Stimulated activated CD4-positive, alpha-beta T cell treated with anti-CD3 and anti-CD28 coated beads, Interleukin-2, amount 100 ng/mL, for 48 hours (primary cell): ENCODE data around the gene ZNF526.

Experiments used
- DNase-seq, 2 donors: peaks; one replicate each; pipeline ENCODE4 v3.0.0-alpha.2; 2020

ZNF526 gene, protein sequence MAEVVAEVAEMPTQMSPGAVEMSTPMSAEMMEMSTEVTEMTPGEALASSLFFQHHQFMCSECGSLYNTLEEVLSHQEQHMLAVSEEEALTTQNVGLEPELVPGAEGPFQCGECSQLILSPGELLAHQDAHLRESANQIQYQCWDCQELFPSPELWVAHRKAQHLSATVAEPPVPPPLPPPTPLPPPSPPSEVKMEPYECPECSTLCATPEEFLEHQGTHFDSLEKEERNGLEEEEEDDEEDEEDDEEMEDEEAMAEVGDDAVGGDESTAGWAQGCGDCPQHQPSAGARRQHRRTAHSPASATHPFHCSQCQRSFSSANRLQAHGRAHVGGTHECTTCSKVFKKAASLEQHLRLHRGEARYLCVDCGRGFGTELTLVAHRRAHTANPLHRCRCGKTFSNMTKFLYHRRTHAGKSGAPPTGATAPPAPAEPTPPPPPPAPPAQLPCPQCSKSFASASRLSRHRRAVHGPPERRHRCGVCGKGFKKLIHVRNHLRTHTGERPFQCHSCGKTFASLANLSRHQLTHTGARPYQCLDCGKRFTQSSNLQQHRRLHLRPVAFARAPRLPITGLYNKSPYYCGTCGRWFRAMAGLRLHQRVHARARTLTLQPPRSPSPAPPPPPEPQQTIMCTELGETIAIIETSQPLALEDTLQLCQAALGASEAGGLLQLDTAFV

DNA sequence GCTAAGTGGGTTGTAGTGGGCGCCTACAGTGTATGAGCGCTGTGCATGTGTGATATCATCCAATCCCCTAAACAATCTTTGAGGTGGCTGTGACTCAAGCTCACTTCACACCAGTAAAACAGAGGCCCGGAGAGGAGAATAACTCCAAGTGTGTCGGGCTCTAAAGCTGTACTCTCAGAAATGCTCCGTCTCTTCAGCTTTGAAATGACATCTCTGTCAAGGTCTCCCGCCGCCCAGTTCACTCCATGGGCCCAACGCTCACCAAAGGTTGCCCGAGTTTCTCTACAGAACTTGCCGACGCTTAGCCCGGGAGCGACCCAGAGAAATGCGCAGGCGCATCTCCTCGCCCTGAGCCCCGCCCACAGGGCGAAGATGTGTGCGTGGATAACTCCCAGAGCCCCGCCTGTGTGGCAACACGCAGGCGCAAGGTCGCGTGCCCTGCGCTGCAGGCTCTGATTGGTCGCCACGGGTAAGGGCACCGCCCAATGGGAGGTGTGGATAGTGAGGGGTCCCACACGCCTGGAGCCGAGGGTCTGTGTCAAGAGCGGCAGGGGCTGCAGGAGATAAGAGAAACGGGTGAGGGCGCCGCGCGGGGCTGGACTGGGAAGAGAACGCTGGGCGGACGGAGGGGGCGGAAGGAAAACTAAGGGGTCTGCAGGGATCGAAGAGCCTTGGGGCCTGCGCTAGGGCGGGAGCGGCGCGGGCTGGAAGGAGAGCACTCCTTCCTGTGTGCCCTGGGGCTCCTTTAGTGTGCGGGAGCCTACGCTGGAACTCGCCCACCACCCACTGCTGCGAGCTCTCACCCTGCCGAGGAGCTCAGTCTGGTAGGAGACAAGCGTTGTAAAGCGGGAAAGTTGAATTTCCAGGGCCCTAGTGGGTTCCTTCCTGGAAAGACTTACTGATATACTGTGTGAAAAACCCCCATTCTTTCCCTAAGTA is at the start of gene ZNF526:
Gene ZNF526 (plus strand): TSS at position 501 of the 939 bp plus-strand sequence. CDS start 4,092 bp downstream, outside the sequence.
- DNase-seq: peak; percentile 95

DNA sequence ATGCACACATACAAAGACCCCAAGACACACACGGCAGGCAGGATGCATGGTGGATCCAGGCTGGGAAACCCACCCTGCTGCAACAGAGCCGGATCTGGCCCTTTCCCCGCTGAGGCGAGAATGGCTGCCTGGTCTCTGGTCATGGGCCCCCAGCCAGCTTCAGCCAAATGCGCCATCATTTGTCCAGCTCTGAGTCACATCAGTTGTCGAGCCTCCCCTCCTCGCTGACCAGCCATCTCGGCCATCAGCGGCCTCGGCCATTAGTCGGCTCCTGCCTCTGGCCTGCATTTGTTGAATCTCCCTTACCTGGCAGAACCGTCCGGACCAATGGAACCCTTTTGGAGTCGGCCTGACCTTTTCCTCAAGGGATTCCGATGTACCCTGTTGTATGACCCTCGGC is 49.4 kb upstream of the ZNF526 start:
- no peak for DNase-seq

DNA sequence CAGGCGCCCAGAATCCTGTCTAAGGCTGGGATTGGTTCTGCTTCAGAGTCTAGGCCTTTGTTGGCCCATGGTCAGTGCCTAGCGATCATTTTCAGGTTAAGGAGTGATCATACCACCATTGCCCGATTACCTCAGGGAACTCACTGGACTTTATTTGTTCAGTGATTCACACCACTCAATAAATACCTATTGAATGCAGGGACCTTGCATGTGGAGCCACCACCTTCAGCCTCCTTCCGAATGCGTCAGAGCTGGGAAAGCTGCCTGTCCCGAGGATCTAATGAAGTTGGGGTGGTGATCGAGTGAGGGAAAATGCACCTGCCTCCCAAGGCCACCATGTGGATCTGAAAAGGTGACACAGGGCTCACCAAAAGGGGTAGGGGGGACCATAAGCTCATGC is 47.9 kb upstream of the ZNF526 start:
- no peak for DNase-seq

DNA sequence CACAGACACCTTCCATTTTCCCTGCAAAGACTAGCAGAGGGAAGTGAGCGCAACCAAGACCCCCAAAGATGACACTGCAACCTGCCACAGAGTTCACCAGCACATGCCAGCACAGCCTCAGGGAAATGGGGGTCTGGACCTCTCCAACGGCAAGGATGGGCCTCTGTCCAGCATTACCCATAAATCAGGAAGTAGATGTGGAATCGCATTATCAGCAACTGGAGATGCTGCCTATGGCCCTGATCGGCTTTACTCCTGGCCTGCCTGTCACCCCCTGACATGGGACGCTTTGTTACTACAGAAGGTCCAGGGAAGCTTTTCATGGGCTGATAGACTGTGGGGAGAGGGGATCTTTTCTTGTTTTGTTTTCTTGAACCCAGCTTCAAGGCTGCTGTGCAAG is 46.4 kb upstream of the ZNF526 start:
- no peak for DNase-seq

GRCh38 chr19:42174188-42174587 is 45.9 kb upstream of the ZNF526 start:
- DNase-seq: no peak

- no peak for DNase-seq
Observed at GRCh38 chr19:42174958-42175734, 45.0 kb upstream of the ZNF526 start.

DNA sequence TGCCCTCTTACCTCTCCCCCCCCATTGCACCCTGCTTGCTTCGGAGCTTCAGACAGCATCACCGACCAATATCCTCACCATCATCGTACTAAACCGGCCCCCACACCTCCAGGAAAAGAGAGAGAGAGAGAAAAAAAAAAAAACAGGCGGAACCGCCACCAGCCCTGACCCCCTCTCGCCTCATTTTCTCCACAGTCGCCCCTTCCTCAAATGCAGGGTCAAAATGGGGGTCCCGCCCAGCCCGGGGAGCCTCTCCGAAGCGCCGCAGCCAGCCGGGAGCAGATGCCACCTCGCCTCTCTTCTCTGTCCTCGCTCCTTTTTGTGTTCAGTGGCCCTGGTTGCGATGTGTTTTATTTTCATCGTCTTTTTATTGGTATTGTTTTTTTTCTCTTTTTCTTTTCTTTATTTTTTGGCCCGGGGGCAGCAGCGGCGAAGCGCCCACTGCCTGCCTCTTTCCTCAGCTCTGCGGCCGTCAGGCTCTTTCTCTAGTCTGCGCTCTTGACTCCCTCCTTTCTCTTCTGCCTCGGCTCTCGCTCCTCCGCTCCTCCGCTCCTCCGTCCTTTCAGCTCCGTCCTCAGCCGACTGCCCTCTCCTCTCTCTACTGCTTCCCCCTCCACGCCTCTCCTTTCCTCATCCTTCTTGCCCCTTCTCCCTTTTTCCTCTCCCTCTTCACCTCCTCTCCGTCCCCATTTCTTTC is 44.0 kb upstream of the ZNF526 start:
- DNase-seq: no peak

GRCh38 chr19:42176649-42176989 is 43.5 kb upstream of the ZNF526 start:
- DNase-seq: no peak

- peak; percentile 61 to 70 for DNase-seq
Observed at GRCh38 chr19:42176990-42177685, 43.0 kb upstream of the ZNF526 start.

DNA sequence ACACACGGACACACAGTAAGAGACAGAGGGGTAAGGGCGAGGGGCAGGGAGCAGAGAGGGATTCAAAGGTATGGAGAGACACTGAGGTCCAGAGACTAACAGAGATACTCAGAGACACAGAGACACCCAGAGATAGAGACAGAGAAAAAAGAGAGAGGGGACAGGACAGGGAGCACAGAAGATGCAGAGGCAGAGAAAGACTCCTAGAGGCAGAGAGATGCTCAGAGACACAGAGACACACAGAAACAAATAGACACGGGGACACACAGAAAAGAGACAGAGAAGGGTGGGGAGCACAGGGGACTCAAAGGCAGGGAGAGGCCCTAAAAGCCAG is 42.5 kb upstream of the ZNF526 start:
- DNase-seq: no peak

DNA sequence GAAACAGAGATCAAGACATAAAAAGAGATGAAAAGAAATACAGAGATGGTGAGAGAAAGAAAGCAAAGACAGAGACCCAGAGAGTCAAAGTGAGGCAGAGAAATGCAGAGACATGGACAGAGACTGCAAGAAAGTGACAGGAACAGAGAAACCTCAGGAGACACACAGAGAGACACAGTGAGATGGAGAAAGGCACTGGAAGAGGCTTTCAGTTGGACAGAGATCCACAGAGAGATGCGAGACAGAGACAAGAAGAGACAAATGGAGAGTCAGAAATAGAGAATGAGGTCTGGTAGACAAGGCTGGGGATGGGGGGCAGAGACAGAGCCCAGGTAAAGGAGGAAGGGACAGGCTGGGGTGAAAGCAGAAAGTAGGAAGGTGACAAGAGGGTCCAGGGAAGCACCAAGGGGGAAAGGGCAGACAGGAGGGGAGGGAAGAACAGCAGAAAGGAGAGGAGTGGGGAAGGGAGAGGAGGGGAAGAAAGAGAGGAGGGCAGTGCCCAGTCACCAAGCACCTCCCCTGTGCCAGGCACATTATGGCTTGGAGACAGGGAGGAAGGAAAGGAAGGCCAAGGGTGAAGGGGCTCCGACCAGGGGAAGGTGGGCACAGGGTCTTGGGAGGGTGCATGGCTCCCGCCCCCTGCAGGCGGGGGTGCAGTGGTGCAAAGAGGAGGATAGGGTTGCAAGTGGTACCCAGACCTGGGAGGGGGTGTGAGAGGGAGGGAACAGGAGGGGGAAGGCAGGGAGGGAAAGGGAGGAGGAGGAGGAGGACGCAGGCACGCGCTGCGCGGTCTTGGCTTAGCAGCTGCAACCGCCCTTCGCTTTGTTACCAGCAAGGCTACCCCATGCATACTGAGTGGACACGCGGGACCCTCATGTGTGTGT is 41.1 kb upstream of the ZNF526 start:
- no peak for DNase-seq

GRCh38 chr19:42184401-42184861 is 35.7 kb upstream of the ZNF526 start:
- peak; percentile 71 to 73 for DNase-seq

GRCh38 chr19:42185277-42185676 is 34.8 kb upstream of the ZNF526 start:
- no peak for DNase-seq

- no peak for DNase-seq
Observed at GRCh38 chr19:42188665-42189064, 31.4 kb upstream of the ZNF526 start.

GRCh38 chr19:42189133-42189532 is 31.0 kb upstream of the ZNF526 start:
- DNase-seq: no peak

GRCh38 chr19:42191330-42191729 is 28.8 kb upstream of the ZNF526 start:
- DNase-seq: no peak

DNA sequence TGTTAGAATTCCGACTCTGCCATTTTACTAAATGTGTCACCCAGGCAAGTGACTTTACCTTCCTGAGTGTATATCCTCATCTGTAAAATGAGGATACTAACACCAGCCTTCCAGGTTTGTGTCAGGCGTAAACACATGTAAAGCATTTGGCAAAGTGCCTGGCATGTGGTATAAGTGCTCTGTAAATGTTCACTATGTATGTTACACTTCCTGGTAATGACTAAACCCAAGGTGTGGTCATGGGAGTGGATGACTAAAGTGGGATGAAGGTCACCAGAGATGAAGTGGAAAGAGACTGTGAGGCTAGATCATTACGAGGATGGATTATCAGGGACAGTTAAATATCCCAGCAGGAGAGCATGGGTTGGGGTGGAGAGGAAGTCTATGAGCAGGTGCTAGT is 28.3 kb upstream of the ZNF526 start:
- DNase-seq: peak; percentile 35 to 40

- no peak for DNase-seq
Observed at GRCh38 chr19:42193294-42193693, 26.8 kb upstream of the ZNF526 start.

DNA sequence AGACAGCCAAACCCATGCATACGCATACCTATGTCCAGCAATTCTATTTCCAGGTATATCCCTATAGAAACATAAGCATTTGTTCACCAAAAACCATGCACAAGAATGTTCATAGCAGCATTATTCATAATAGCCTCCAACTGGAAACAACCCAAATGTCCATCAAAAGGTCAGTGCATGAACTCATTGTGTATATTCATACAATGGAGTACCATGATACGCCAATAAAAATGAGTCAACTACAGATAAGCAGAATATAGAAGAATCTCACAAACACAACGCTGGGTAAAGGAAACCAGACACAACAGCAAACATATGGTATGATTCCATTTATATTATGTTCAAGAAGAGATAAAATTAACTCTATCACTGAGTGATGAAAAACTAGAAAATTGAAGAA is 26.4 kb upstream of the ZNF526 start:
- DNase-seq: no peak
